HepG2 (cell line): ENCODE results near the gene NCBP2L. TPM values are rescaled to one million over a fixed set of nuclear protein-coding genes. Genes with fewer than 3 reads are reported as not detected.
A peak's percentile ranks its signal among the peaks of the same experiment; 100 is the strongest.

ENCODE experiments used
- ATAC-seq: fragments of 200-7000 bp; cut with Tn5 transposase; 3 replicates; pipeline ENCODE4 v1.9.1; 2020; ENCODE audit warnings: mild to moderate bottlenecking, moderate library complexity
- BruUV-seq: library from RNA; stranded (reverse); fragments of 400-500 nt; replicated peaks from 2 replicates; lab custom pipeline; 2021; lab: Mats Ljungman, UMichigan
- CTCF ChIA-PET: fragments of 300-600 bp; formaldehyde crosslinking; extraction: SDS; loops from one replicate; lab custom pipeline; 2021; ENCODE audit warnings: low total read pairs, inconsistent platforms, low intra/inter-chr PET ratio; lab: Yijun Ruan, JAX
- POLR2A ChIA-PET: fragments of 350-600 bp; sonication (Branson Sonifier 250); formaldehyde crosslinking; loops from one replicate; lab custom pipeline; 2020; ENCODE audit warnings: antibody characterized with exemption, inconsistent platforms; lab: Yijun Ruan, JAX
- DNase-seq: peaks from one replicate; pipeline ENCODE4 v3.0.0-alpha.2; 2015; ENCODE audit warnings: low spot score
- FAIRE-seq: peaks from 3 replicates; lab custom pipeline; 2011; peaks lifted over from hg19 to GRCh38; lab: Jason Lieb, UNC
- H2AFZ ChIP-seq: one replicate; pipeline ENCODE4 v1.6.1; 2011; ENCODE audit warnings: low read length, inconsistent platforms
- H3K27ac ChIP-seq: fragments of 300-600 bp; 3 replicates; pipeline ENCODE4 v1.8.0; 2011; ENCODE audit warnings: mixed run types, mild to moderate bottlenecking, mixed read lengths, low read length, inconsistent platforms; ENCODE audit not compliant: insufficient read depth; ENCODE audit errors: extremely low read length
- H3K27me3 ChIP-seq, 2 experiments: fragments of 200-600 bp in 1 of 2; 2 replicates in 1 of 2; 3 replicates in 1 of 2; pipeline versions ENCODE4 v1.6.0 to v1.8.0; 2011; ENCODE audit warnings: low read length in 2 of 2, mild to moderate bottlenecking in 2 of 2, moderate library complexity in 2 of 2, inconsistent platforms in 1 of 2; ENCODE audit not compliant: insufficient read depth in 2 of 2, control insufficient read depth in 1 of 2
- H3K36me3 ChIP-seq, 2 experiments: fragments of 200-600 bp in 1 of 2; replicated peaks in 1 of 2; 2 replicates in 1 of 2; 3 replicates in 1 of 2; pipeline versions ENCODE4 v1.5.1 to v1.8.0; 2011; ENCODE audit warnings: low read length in 2 of 2, inconsistent platforms in 1 of 2; ENCODE audit not compliant: insufficient read depth in 2 of 2, control insufficient read depth in 1 of 2
- H3K4me1 ChIP-seq: 2 replicates; pipeline ENCODE4 v1.5.1; 2012; ENCODE audit warnings: low read length, inconsistent platforms; ENCODE audit not compliant: insufficient read depth
- H3K4me2 ChIP-seq: 2 replicates; pipeline ENCODE4 v1.6.0; 2011; ENCODE audit warnings: low read depth, low read length, inconsistent platforms
- H3K4me3 ChIP-seq, 3 experiments: fragments of 200-600 bp in 1 of 3; sonication (generic), shearing (Covaris generic) in 1 of 3; replicated peaks in 1 of 3; 2 replicates each; pipeline ENCODE4 v1.5.1; 2011 to 2016; ENCODE audit warnings: low read length in 3 of 3, inconsistent platforms in 2 of 3, low read depth in 2 of 3, mild to moderate bottlenecking in 2 of 3, control low read depth in 1 of 3, mixed read lengths in 1 of 3; ENCODE audit not compliant: insufficient read depth in 1 of 3
- H3K79me2 ChIP-seq: one replicate; pipeline ENCODE4 v1.6.1; 2011; ENCODE audit warnings: low read length, inconsistent platforms; ENCODE audit not compliant: insufficient read depth
- H3K9ac ChIP-seq: 2 replicates; pipeline ENCODE4 v1.6.0; 2011; ENCODE audit warnings: mild to moderate bottlenecking, low read depth, low read length, inconsistent platforms; ENCODE audit not compliant: insufficient read depth
- H3K9me3 ChIP-seq: 2 replicates; pipeline ENCODE4 v1.5.1; 2012; ENCODE audit warnings: mild to moderate bottlenecking, low read length
- H4K20me1 ChIP-seq: 2 replicates; pipeline ENCODE4 v1.6.0; 2011; ENCODE audit warnings: inconsistent platforms, mild to moderate bottlenecking, low read length, moderate library complexity; ENCODE audit not compliant: insufficient read depth
- KLF9 ChIP-seq: IDR thresholded peaks from 2 replicates; pipeline ENCODE4 v1.6.1; 2016; ENCODE audit warnings: low read depth
- ONECUT2 ChIP-seq: sonication (generic); formaldehyde crosslinking; IDR thresholded peaks from 2 replicates; pipeline ENCODE4 v1.4.0; 2020; ENCODE audit warnings: missing genetic modification reagents
- RNF2 ChIP-seq: fragments of 450-650 bp; conservative IDR thresholded peaks from 2 replicates; pipeline ENCODE4 v1.6.1; 2016; ENCODE audit warnings: low read depth
- SALL2 ChIP-seq: sonication (generic); formaldehyde crosslinking; IDR thresholded peaks from 2 replicates; pipeline ENCODE4 v1.8.1; 2023; ENCODE audit warnings: mild to moderate bottlenecking, missing genetic modification reagents, inconsistent platforms
- SRY ChIP-seq: sonication (generic); formaldehyde crosslinking; IDR thresholded peaks from 2 replicates; pipeline ENCODE4 v1.8.0; 2022; ENCODE audit warnings: mild to moderate bottlenecking, missing genetic modification reagents
- ZFX ChIP-seq: sonication (generic); formaldehyde crosslinking; IDR thresholded peaks from 2 replicates; pipeline ENCODE4 v1.4.0; 2020; ENCODE audit warnings: mild to moderate bottlenecking, low read depth, missing genetic modification reagents, moderate library complexity
- ZFY ChIP-seq: sonication (generic); formaldehyde crosslinking; IDR thresholded peaks from 2 replicates; pipeline ENCODE4 v1.4.0; 2020; ENCODE audit warnings: missing genetic modification reagents
- ZNF274 ChIP-seq: sonication (generic); formaldehyde crosslinking; IDR thresholded peaks from 2 replicates; pipeline ENCODE4 v1.5.1; 2020; ENCODE audit warnings: mild to moderate bottlenecking, missing genetic modification reagents
- ZNF563 ChIP-seq: sonication (generic); formaldehyde crosslinking; IDR thresholded peaks from 2 replicates; pipeline ENCODE4 v1.8.0; 2022; ENCODE audit warnings: mild to moderate bottlenecking, moderate library complexity, missing genetic modification reagents
- ZNF644 ChIP-seq: IDR thresholded peaks from 2 replicates; pipeline ENCODE4 v1.6.1; 2016; ENCODE audit warnings: low read depth
- ZNF687 ChIP-seq: sonication (generic); formaldehyde crosslinking; IDR thresholded peaks from 2 replicates; pipeline ENCODE4 v1.5.1; 2020; ENCODE audit warnings: mild to moderate bottlenecking, missing genetic modification reagents, moderate library complexity
- ZNF713 ChIP-seq: sonication (generic); formaldehyde crosslinking; IDR thresholded peaks from 2 replicates; pipeline ENCODE4 v1.4.0; 2020; ENCODE audit warnings: mild to moderate bottlenecking, missing genetic modification reagents
- ZNF777 ChIP-seq: sonication (generic); formaldehyde crosslinking; IDR thresholded peaks from 2 replicates; pipeline ENCODE4 v1.4.0; 2020; ENCODE audit warnings: missing genetic modification reagents
- WGBS: methylation state at CpG from one replicate; pipeline ENCODE4 v1.1.6; 2017; ENCODE audit warnings: low lambda C conversion rate; 5-methylcytosine and 5-hydroxymethylcytosine counted together
- in situ Hi-C: cut with HindIII; loops from 2 replicates; pipeline ENCODE4 v1.10.0; 2017; ENCODE audit warnings: low pct_unique_long_range_greater_than_20kb; ENCODE audit not compliant: extremely low pct_ligation_motif_present
- intact Hi-C: fragments of 100-400 bp; cut with micrococcal nuclease; formaldehyde crosslinking; loops from one replicate; pipeline ENCODE4 v1.10.0; 2022; ENCODE audit not compliant: unreplicated experiment
- polyA plus RNA-seq, 8 experiments: library from polyadenylated mRNA; depleted of rRNA in 3 of 8; stranded (reverse) in 7 of 8; unstranded in 1 of 8; fragments of >200 nt; fragmentation: Illumina TruSeq in 4 of 8; extraction: Trizol in 4 of 8; gene quantifications; 2 replicates each; pipeline versions ENCODE4 v1.2.1 to v1.2.3, GENCODE V29; 2011 to 2016; ENCODE audit warnings: low read depth in 4 of 8, missing spikeins in 1 of 8, mixed read lengths in 1 of 8; ENCODE audit not compliant: insufficient read depth in 1 of 8
- total RNA-seq, 5 experiments: library from RNA; depleted of rRNA; stranded (reverse); fragments of >200 nt; fragmentation: Illumina TruSeq; extraction: Trizol; gene quantifications; 2 replicates each; pipeline ENCODE4 v1.2.3, GENCODE V29; 2016; ENCODE audit warnings: low read depth in 1 of 5
- TF ChIP-seq, protein P1 (sequence below): sonication (generic); formaldehyde crosslinking; IDR thresholded peaks from 2 replicates; pipeline ENCODE4 v1.4.0; 2020; ENCODE audit warnings: mild to moderate bottlenecking, missing genetic modification reagents
- TF ChIP-seq, protein P2 (sequence below): sonication (generic); formaldehyde crosslinking; IDR thresholded peaks from 2 replicates; pipeline ENCODE4 v1.5.0; 2020; ENCODE audit warnings: mild to moderate bottlenecking, missing genetic modification reagents, moderate library complexity

NCBP2L gene
- total and polyA plus RNA-seq, 2 of the 13 experiments (the other 11 are each of a cell fraction or from before 2014, with no cell fraction given), result not detected

GRCh38 chrX:107826238-107827029, 48.9 kb downstream of the NCBP2L start:
- intact Hi-C loops, result no loop called here
- ChIA-PET CTCF (no interaction called here), POLR2A (no interaction called here)
- TF ChIP-seq ZNF274 (CRISPR knock-in tag) (no peak), SRY (CRISPR knock-in tag) (0 out of 2 replicates have a peak, but pooled peaks have one; percentile 34), ONECUT2 (CRISPR knock-in tag) (no peak), KLF9 (CRISPR knock-in tag) (no peak), ZNF687 (CRISPR knock-in tag) (peak; percentile 62), ZNF713 (CRISPR knock-in tag) (no peak), SALL2 (CRISPR knock-in tag) (no peak), ZNF563 (CRISPR knock-in tag) (0 out of 2 replicates have a peak, but pooled peaks have one; percentile 25), ZFY (peak; percentile 56), ZFX (CRISPR knock-in tag) (peak; percentile 45), RNF2 (0 out of 2 replicates have a peak, but pooled peaks have one; percentile 24), ZNF777 (CRISPR knock-in tag) (peak; percentile 77), ZNF644 (CRISPR knock-in tag) (no peak)
- TF ChIP-seq, protein P1, sequence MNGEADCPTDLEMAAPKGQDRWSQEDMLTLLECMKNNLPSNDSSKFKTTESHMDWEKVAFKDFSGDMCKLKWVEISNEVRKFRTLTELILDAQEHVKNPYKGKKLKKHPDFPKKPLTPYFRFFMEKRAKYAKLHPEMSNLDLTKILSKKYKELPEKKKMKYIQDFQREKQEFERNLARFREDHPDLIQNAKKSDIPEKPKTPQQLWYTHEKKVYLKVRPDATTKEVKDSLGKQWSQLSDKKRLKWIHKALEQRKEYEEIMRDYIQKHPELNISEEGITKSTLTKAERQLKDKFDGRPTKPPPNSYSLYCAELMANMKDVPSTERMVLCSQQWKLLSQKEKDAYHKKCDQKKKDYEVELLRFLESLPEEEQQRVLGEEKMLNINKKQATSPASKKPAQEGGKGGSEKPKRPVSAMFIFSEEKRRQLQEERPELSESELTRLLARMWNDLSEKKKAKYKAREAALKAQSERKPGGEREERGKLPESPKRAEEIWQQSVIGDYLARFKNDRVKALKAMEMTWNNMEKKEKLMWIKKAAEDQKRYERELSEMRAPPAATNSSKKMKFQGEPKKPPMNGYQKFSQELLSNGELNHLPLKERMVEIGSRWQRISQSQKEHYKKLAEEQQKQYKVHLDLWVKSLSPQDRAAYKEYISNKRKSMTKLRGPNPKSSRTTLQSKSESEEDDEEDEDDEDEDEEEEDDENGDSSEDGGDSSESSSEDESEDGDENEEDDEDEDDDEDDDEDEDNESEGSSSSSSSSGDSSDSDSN (CRISPR knock-in tag), result peak; percentile 86; the same call in 1 of the 2 replicates
- TF ChIP-seq, protein P2, sequence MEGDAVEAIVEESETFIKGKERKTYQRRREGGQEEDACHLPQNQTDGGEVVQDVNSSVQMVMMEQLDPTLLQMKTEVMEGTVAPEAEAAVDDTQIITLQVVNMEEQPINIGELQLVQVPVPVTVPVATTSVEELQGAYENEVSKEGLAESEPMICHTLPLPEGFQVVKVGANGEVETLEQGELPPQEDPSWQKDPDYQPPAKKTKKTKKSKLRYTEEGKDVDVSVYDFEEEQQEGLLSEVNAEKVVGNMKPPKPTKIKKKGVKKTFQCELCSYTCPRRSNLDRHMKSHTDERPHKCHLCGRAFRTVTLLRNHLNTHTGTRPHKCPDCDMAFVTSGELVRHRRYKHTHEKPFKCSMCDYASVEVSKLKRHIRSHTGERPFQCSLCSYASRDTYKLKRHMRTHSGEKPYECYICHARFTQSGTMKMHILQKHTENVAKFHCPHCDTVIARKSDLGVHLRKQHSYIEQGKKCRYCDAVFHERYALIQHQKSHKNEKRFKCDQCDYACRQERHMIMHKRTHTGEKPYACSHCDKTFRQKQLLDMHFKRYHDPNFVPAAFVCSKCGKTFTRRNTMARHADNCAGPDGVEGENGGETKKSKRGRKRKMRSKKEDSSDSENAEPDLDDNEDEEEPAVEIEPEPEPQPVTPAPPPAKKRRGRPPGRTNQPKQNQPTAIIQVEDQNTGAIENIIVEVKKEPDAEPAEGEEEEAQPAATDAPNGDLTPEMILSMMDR (CRISPR knock-in tag), result 0 out of 2 replicates have a peak, but pooled peaks have one; percentile 4
- no TSS peak for BruUV-seq
- ATAC-seq (peak; percentile 89), DNase-seq (no peak), FAIRE-seq (no peak)
- Histone ChIP-seq H3K4me2 (peak overlapping the region; percentile 58), H3K79me2 (no peaks in the 10 kb centered on the region), H3K9ac (no peak overlapping the region), H3K4me3 (peak overlapping the region; percentile 26 to 48 (median 36); a peak in 3 of 6 replicates), H3K36me3 (no peaks in the 10 kb centered on the region), H3K27me3 (peaks cover 1 to 13% of the 10 kb centered on the region in 2 experiments; a peak in 3 of 5 replicates), H3K27ac (no peak overlapping the region), H3K4me1 (no peaks in the 10 kb centered on the region), H2AFZ (no peak overlapping the region), H3K9me3 (no peaks in the 10 kb centered on the region), H4K20me1 (no peaks in the 10 kb centered on the region)
- WGBS, result no CpG with 5 or more reads among the region's 100 CpGs
- in situ Hi-C loops, result no loop called here
